KOPT-K1 (cell line): Measurements from ENCODE around the gene TSFM.
A peak's percentile ranks its signal among the peaks of the same experiment; 100 is the strongest.

Experiments used
- H3K27ac ChIP-seq: fragments of 200-600 bp; sonication (generic); 2 replicates; pipeline ENCODE4 v1.5.1; 2016; ENCODE audit warnings: antibody characterized with exemption, mild to moderate bottlenecking, low read depth, low read length; ENCODE audit not compliant: poor library complexity, severe bottlenecking
- H3K36me3 ChIP-seq: fragments of 200-600 bp; sonication (generic); 2 replicates; pipeline ENCODE4 v1.5.1; 2017; ENCODE audit warnings: antibody characterized with exemption, mild to moderate bottlenecking, low read length, moderate library complexity; ENCODE audit not compliant: insufficient read depth
- H3K9me3 ChIP-seq: fragments of 200-600 bp; sonication (generic); 2 replicates; pipeline ENCODE4 v1.5.1; 2017; ENCODE audit warnings: antibody characterized with exemption, low read length, mild to moderate bottlenecking; ENCODE audit not compliant: insufficient read depth, poor library complexity, severe bottlenecking

Gene TSFM

GRCh38 chr12:57782608-57783465, at the start of gene TSFM:
TSS of gene TSFM (plus strand) at chr12:57782787. CDS start at chr12:57782802, 15 bp downstream.
- Histone ChIP-seq H3K9me3 (no peaks in the 10 kb centered on the region), H3K27ac (peak within 1 kb of the TSS; percentile 72), H3K36me3 (peaks cover 39% of the 10 kb centered on the region)

DNA sequence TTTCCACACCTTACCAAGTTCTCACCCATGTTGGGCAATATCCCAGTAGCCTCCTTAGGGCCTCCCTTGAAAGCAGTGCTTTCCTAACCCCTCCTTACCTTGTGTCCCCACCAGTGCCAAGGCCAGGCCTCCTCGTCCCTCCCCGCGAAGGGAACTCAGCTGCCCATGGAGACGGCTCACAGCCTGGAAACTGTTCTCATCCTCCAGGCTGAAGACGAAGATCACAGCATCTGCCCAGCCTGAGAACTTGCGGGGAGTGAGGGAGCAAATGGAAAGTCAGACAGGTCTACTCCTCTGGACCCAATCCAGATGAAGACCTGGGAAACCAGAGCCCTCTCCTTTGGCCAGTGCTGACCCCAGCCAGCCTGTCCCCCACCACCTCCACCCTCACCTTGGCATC, 48.7 kb upstream of the TSFM start:
- Histone ChIP-seq H3K36me3 (peaks cover 87% of the 10 kb centered on the region), H3K9me3 (no peaks in the 10 kb centered on the region), H3K27ac (no peak overlapping the region)

DNA sequence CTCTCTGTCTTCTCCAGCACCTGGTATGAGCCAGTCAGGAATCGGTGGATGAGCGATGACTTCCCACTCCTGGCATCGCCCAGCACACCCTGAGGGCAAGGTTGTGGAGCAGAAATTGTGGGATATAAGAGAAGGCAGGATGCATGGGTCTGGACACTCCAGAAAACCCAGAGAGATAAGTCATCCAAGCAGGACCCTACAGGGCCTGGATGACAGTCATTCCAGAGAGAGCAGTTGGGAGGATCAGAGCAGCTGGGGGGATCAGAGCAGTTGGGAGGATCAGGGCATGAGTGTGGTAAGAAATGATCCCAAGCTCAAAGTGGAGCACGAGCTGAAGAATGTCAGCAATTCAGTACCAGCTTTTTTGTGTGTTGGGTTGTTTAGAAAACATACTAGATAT, 48.0 kb upstream of the TSFM start:
- Histone ChIP-seq H3K27ac (no peak overlapping the region), H3K9me3 (no peaks in the 10 kb centered on the region), H3K36me3 (peaks cover 88% of the 10 kb centered on the region)

- H3K36me3 ChIP-seq: peaks cover 85% of the 10 kb centered on the region
- H3K27ac ChIP-seq: no peak overlapping the region
- no peaks in the 10 kb centered on the region for H3K9me3 ChIP-seq
These were observed 47.3 kb upstream of the TSFM start for GRCh38 chr12:57735198-57735855.

GRCh38 chr12:57735952-57736740, 46.4 kb upstream of the TSFM start:
- peaks cover 76% of the 10 kb centered on the region for H3K36me3 ChIP-seq
- H3K9me3 ChIP-seq: no peaks in the 10 kb centered on the region
- H3K27ac ChIP-seq: no peak overlapping the region

- no peak overlapping the region for H3K27ac ChIP-seq
- peaks cover 69% of the 10 kb centered on the region for H3K36me3 ChIP-seq
- H3K9me3 ChIP-seq: no peaks in the 10 kb centered on the region
These were observed 45.7 kb upstream of the TSFM start for GRCh38 chr12:57736741-57737466.

DNA sequence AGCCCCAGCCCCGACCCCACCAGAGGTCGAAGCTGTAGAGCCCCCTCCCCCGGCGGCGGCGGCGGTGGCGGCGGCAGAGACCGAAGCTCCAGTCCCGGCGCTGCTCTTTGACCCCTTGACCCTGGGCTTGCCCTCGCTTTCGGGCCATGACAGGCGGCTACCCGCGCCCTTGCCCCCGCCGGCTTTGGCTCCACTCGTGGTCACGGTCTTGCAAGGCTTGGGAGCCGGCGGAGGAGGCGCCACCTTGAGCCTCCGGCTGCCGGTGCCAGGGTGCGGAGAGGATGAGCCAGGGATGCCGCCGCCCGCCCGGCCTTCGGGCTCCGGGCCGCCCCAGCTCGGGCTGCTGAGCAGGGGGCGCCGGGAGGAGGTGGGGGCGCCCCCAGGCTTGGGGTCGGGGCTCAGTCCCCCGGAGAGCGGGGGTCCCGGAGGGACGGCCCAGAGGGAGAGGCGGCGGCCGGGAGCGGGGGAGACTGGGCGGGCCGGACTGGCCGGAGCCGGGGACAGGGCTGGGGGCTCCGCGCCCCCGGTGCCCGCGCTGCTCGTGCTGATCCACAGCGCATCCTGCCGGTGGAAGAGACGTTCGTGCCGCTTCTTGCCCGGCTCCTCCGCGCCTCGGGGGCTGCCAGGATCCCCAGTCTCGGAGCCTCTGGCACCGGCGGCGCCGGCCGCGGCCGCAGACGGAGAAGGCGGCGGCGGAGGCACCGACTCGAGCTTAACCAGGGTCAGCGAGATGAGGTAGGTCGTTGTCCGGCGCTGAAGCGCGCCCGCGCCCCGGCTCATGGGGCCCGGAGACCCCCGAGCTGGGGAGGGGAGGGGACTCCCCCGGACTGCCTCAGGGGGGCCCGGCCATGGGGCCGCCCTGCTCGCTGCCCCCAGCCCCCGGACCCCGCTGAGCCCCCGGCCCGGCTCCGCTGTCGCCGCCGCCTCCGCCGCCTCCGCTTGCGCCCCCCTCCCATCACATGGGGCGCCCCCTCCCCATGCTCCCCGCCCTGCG, 44.8 kb upstream of the TSFM start:
- no peak overlapping the region for H3K27ac ChIP-seq
- H3K36me3 ChIP-seq: peaks cover 60% of the 10 kb centered on the region

DNA sequence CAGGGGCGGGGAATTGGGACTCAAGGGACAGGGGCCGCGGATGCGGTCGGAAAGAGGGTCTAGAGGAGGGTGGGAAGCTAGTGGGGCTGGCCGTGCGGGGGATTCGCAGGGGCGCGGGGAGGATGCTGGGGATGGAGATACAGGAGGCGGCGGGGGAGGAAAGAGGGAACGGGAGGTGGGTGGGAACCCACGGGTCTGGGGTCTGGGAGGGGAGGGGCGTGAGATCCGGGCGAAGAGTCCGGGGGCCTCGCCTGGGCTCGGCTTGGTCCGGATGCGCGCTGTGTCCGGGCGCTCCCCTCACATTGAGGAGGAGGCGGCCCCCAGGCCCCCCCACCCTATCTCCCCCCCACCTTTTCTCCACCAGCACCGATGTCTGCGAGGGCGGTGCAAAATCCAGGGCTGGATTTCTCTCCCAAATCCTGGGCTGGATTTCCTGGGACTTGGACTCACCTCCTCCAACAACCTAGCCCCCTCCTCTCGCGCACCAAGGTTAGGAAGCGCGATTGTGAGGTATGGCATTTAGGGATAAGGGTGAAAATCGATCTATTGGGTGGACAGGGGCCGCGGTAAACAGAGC, 43.8 kb upstream of the TSFM start, which contains the start of gene AGAP2:
Gene AGAP2, minus strand, starts transcription at position 82 of the 577 bp plus-strand sequence. CDS start 496 bp downstream, outside the sequence.
- peaks cover 50% of the 10 kb centered on the region for H3K36me3 ChIP-seq

More for the DNA sequence above, 44.8 kb upstream of the TSFM start:
- H3K9me3 ChIP-seq: no peaks in the 10 kb centered on the region

GRCh38 chr12:57739387-57739786, 43.2 kb upstream of the TSFM start:
- Histone ChIP-seq H3K27ac (peak overlapping the region; percentile 80), H3K9me3 (no peaks in the 10 kb centered on the region), H3K36me3 (peaks cover 44% of the 10 kb centered on the region)

More for the DNA sequence above, 43.8 kb upstream of the TSFM start, which contains the start of gene AGAP2:
- Histone ChIP-seq H3K27ac (peak within 1 kb of the TSS; percentile 80), H3K9me3 (no peaks in the 10 kb centered on the region)

GRCh38 chr12:57739914-57740538, 42.6 kb upstream of the TSFM start:
- no peaks in the 10 kb centered on the region for H3K9me3 ChIP-seq
- H3K36me3 ChIP-seq: peaks cover 38% of the 10 kb centered on the region
- H3K27ac ChIP-seq: peak overlapping the region; percentile 80

DNA sequence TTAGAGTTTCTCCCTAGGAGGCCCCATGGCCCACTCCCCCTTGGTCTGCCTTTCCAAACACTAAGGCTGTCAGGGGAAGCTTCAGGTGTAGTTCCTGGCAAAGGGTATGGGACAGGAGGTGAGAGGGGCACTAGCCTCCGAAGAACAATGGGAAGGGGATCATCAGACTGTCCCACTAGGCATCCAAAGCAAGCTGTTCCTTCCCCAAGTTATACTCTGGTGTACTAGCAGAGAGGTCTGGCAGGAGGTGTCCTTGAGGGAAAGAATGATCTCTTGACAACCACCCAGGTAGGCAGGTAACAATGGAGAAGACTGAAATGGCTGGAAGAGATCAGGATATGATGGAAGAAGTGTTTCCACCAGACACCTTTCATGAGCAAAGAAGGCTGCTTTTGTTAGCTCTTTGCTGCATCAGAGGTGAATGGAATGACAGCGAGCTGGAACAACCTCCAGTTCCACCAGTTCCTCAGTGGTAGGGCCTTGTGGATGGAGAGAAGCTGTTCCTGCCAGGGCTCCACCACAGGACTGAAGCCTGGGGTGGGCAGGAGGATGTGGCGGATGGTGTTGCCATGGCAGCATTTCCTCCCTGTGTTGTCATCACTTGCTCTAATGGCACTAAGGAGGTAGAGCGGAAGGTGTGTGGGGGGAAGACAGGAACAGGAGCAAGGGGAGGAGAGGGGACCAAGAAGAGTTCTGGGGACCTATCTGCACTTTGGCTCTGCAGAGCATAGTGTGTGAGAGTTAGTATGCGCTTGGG, 41.8 kb upstream of the TSFM start:
- Histone ChIP-seq H3K27ac (peak overlapping the region; percentile 80), H3K9me3 (no peaks in the 10 kb centered on the region), H3K36me3 (peaks cover 34% of the 10 kb centered on the region)

DNA sequence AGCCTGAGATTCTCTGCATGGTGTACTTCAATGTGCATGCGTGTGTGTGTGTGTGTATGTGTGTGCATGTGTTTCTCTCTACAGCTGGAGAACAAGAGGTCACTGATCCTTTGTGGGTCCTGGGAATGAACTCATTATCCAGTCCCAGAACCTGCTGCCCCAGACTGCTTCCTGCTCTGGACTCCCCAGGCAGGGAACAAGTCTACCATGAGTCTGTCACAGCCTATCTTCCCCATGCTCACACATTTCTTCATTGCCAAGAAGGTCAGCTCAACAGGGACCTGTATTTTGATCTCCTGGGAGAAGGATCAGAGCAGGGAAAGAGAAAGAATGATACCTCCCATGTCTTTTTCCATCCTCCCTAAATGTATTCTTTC, 41.2 kb upstream of the TSFM start:
- peak overlapping the region; percentile 80 for H3K27ac ChIP-seq
- H3K9me3 ChIP-seq: no peaks in the 10 kb centered on the region
- H3K36me3 ChIP-seq: peaks cover 35% of the 10 kb centered on the region
